K562 (cell line): ENCODE measurements around the gene OSGIN1. TPM values are rescaled to one million over a fixed set of nuclear protein-coding genes. Genes with fewer than 3 reads are reported as not detected.

Source experiments
- CREBBP ChIP-seq: IDR thresholded peaks from one replicate; pipeline ENCODE4 v1.6.1; 2012; ENCODE audit warnings: low read depth, mild to moderate bottlenecking, control low read depth, inconsistent platforms, low read length
- EP400 ChIP-seq: fragments of 450-650 bp; IDR thresholded peaks from 2 replicates; pipeline ENCODE4 v1.6.1; 2017; ENCODE audit warnings: antibody characterized with exemption, mild to moderate bottlenecking, moderate library complexity
- ETV6 ChIP-seq, 3 experiments: fragments of 150-350 bp in 1 of 3; sonication (generic) in 1 of 3; formaldehyde crosslinking in 1 of 3; IDR thresholded peaks; 2 replicates each; pipeline versions ENCODE4 v1.6.1 to v1.8.0; 2014 to 2022; ENCODE audit warnings: borderline replicate concordance in 2 of 3, low read depth in 2 of 3, antibody characterized with exemption in 1 of 3, low read length in 1 of 3, mild to moderate bottlenecking in 1 of 3, missing genetic modification reagents in 1 of 3
- FIP1L1 ChIP-seq: fragments of 200-400 bp; formaldehyde crosslinking; IDR thresholded peaks from 2 replicates; pipeline ENCODE4 v1.6.1; 2018; ENCODE audit warnings: mild to moderate bottlenecking, low read depth, low read length; ENCODE audit not compliant: poor library complexity, severe bottlenecking
- GTF2A2 ChIP-seq: IDR thresholded peaks from 2 replicates; pipeline ENCODE4 v1.6.1; 2016; ENCODE audit warnings: mild to moderate bottlenecking, missing genetic modification characterization, missing compliant biosample characterization
- HMGXB4 ChIP-seq: sonication (generic); formaldehyde crosslinking; IDR thresholded peaks from 2 replicates; pipeline ENCODE4 v1.8.1; 2023; ENCODE audit warnings: mild to moderate bottlenecking, missing genetic modification reagents
- HOMEZ ChIP-seq: fragments of 250-450 bp; sonication (Bioruptor Pico); IDR thresholded peaks from 2 replicates; pipeline ENCODE4 v1.4.0; 2020; ENCODE audit warnings: mild to moderate bottlenecking, moderate library complexity
- MITF ChIP-seq: IDR thresholded peaks from 2 replicates; pipeline ENCODE4 v1.6.1; 2014; ENCODE audit warnings: antibody characterized with exemption
- MLX ChIP-seq, 2 experiments: fragments of 450-650 bp in 1 of 2; sonication (generic) in 1 of 2; formaldehyde crosslinking; conservative IDR thresholded peaks; 2 replicates each; pipeline versions ENCODE4 v1.4.0 to v1.8.1; 2020 to 2022; ENCODE audit warnings: mild to moderate bottlenecking in 1 of 2, missing genetic modification reagents in 1 of 2
- NCOA4 ChIP-seq: fragments of 450-650 bp; IDR thresholded peaks from 2 replicates; pipeline ENCODE4 v1.6.1; 2018; ENCODE audit warnings: mild to moderate bottlenecking; ENCODE audit not compliant: partially characterized antibody
- NFIC ChIP-seq: fragments of 450-650 bp; IDR thresholded peaks from 2 replicates; pipeline ENCODE4 v1.6.1; 2017; ENCODE audit warnings: mild to moderate bottlenecking, inconsistent platforms
- TAF15 ChIP-seq: fragments of 200-400 bp; formaldehyde crosslinking; IDR thresholded peaks from 2 replicates; pipeline ENCODE4 v1.6.1; 2017; ENCODE audit warnings: mild to moderate bottlenecking, low read depth, low read length, moderate library complexity
- TBP ChIP-seq: optimal IDR thresholded peaks from 2 replicates; pipeline ENCODE3; 2011; ENCODE audit warnings: low read depth, low read length, improper control_type of control experiment
- ZBTB12 ChIP-seq: fragments of 250-450 bp; sonication (Bioruptor Pico); IDR thresholded peaks from 2 replicates; pipeline ENCODE4 v1.4.0; 2020
- ZNF121 ChIP-seq: sonication (generic); formaldehyde crosslinking; conservative IDR thresholded peaks from 2 replicates; pipeline ENCODE4 v1.8.0; 2022; ENCODE audit warnings: missing genetic modification reagents
- polyA plus RNA-seq, 8 experiments: library from polyadenylated mRNA; depleted of rRNA in 4 of 8; stranded (reverse) in 5 of 8; unstranded in 3 of 8; fragments of >200 nt; fragmentation: Nextera tagmentation in 2 of 8; fragmentation: Illumina TruSeq in 1 of 8; extraction: Ambion mirVana in 2 of 8; extraction: Trizol in 1 of 8; gene quantifications; 2 replicates each; pipeline versions ENCODE4 v1.2.1 to v1.2.3, GENCODE V29; 2011 to 2014; ENCODE audit warnings: inconsistent platforms in 1 of 8, missing spikeins in 1 of 8
- total RNA-seq, 7 experiments: library from RNA; depleted of rRNA in 6 of 7; stranded (reverse); fragments of >200 nt in 6 of 7; fragmentation: Illumina TruSeq in 2 of 7; extraction: Trizol in 2 of 7; gene quantifications; 2 replicates each; pipeline versions ENCODE4 v1.2.1 to v1.2.3, GENCODE V29; 2011 to 2021; ENCODE audit warnings: low replicate concordance in 1 of 7

Gene OSGIN1
- total and polyA plus RNA-seq, 9 of the 15 experiments (the other 6 are each of a cell fraction or from before 2014, with no cell fraction given), result 0.03 to 3.6 (median 1.6) TPM

- TF ChIP-seq FIP1L1 (no peak), HMGXB4 (CRISPR knock-in tag) (no peak), GTF2A2 (tag) (no peak), TAF15 (no peak), CREBBP (no peak), TBP (peak; percentile 83), EP400 (peak; percentile 95), NFIC (peak; percentile 99), ZBTB12 (CRISPR knock-in tag) (no peak), MLX (CRISPR knock-in tag; conservative IDR thresholded peaks at IDR 0.05) (0 out of 4 replicates have a peak, but pooled peaks of 1 of the 2 experiments have one; percentile 15), ETV6 (IDR thresholded peaks at IDR 0.05; ENCODE audit: borderline replicate concordance in 1 of 2, low read depth in 2 of 2, low read length in 1 of 2) (no peak), ETV6 (CRISPR knock-in tag; IDR thresholded peaks at IDR 0.05; ENCODE audit: borderline replicate concordance) (no peak), ZNF121 (CRISPR knock-in tag) (no peak), MITF (peak; percentile 88), HOMEZ (no peak), NCOA4 (no peak)
Measured at GRCh38 chr16:83952940-83953795, at the start of gene OSGIN1 (continued).
